GM23338 (cell line): ENCODE data around the gene EID2. TPM values are rescaled to one million over a fixed set of nuclear protein-coding genes. Genes with fewer than 3 reads are reported as not detected.
A peak's percentile ranks its signal among the peaks of the same experiment; 100 is the strongest.

Source experiments
- ATAC-seq: fragments of 200-7000 bp; cut with Tn5 transposase; 3 replicates; pipeline ENCODE4 v1.9.1; 2020
- DNase-seq: peaks from one replicate; pipeline ENCODE4 v3.0.0-alpha.2; 2015; ENCODE audit warnings: low spot score
- H2AFZ ChIP-seq: fragments of 200-600 bp; sonication (generic); 2 replicates; pipeline ENCODE4 v1.8.0; 2016; ENCODE audit warnings: antibody characterized with exemption, mild to moderate bottlenecking, moderate library complexity
- H3F3A ChIP-seq: fragments of 200-600 bp; sonication (generic); replicated peaks from 2 replicates; pipeline ENCODE4 v1.8.0; 2017; ENCODE audit warnings: antibody characterized with exemption, mixed run types, low read depth
- H3K27ac ChIP-seq: fragments of 200-600 bp; sonication (generic); 2 replicates; pipeline ENCODE4 v1.6.1; 2016; ENCODE audit warnings: low read depth
- H3K27me3 ChIP-seq: fragments of 200-600 bp; sonication (generic); 2 replicates; pipeline ENCODE4 v1.8.0; 2016; ENCODE audit warnings: mild to moderate bottlenecking, mixed run types, moderate library complexity; ENCODE audit not compliant: insufficient read depth
- H3K36me3 ChIP-seq: fragments of 200-600 bp; sonication (generic); 2 replicates; pipeline ENCODE4 v1.8.0; 2016; ENCODE audit warnings: mild to moderate bottlenecking; ENCODE audit not compliant: insufficient read depth
- H3K4me1 ChIP-seq: fragments of 200-600 bp; sonication (generic); 2 replicates; pipeline ENCODE4 v1.8.0; 2016; ENCODE audit warnings: mild to moderate bottlenecking, moderate library complexity; ENCODE audit not compliant: insufficient read depth
- H3K4me2 ChIP-seq: fragments of 200-600 bp; sonication (generic); 2 replicates; pipeline ENCODE4 v1.7.1; 2017; ENCODE audit warnings: mixed run types
- H3K4me3 ChIP-seq: fragments of 200-600 bp; sonication (generic); 2 replicates; pipeline ENCODE4 v1.6.1; 2016; ENCODE audit warnings: mixed run types
- H3K79me2 ChIP-seq: fragments of 200-600 bp; sonication (generic); replicated peaks from 2 replicates; pipeline ENCODE4 v1.8.0; 2017; ENCODE audit warnings: mild to moderate bottlenecking; ENCODE audit not compliant: insufficient read depth
- H3K9me2 ChIP-seq: fragments of 200-600 bp; sonication (generic); 2 replicates; pipeline ENCODE4 v1.8.0; 2017; ENCODE audit not compliant: insufficient read depth
- H4K20me1 ChIP-seq: fragments of 200-600 bp; sonication (generic); replicated peaks from 2 replicates; pipeline ENCODE4 v1.8.0; 2017; ENCODE audit warnings: mild to moderate bottlenecking; ENCODE audit not compliant: insufficient read depth
- H3K27ac Mint-ChIP-seq: 2 replicates; pipeline ENCODE4 v1.8.0; 2020; ENCODE audit warnings: inconsistent platforms, mild to moderate bottlenecking, moderate library complexity, mixed read lengths
- H3K27me3 Mint-ChIP-seq: 3 replicates; pipeline ENCODE4 v1.8.0; 2022; ENCODE audit warnings: low read depth, mild to moderate bottlenecking, moderate library complexity, mixed read lengths, inconsistent platforms; ENCODE audit not compliant: insufficient read depth, poor library complexity
- H3K36me3 Mint-ChIP-seq: 3 replicates; pipeline ENCODE4 v1.8.0; 2021; ENCODE audit warnings: low read depth, mild to moderate bottlenecking, inconsistent platforms, moderate library complexity, mixed read lengths
- H3K4me1 Mint-ChIP-seq: 3 replicates; pipeline ENCODE4 v1.8.0; 2020; ENCODE audit warnings: mild to moderate bottlenecking, inconsistent platforms, mixed read lengths
- H3K4me3 Mint-ChIP-seq: 3 replicates; pipeline ENCODE4 v1.8.0; 2021; ENCODE audit warnings: moderate library complexity, mild to moderate bottlenecking, inconsistent platforms, mixed read lengths
- H3K9me3 Mint-ChIP-seq: 3 replicates; pipeline ENCODE4 v1.8.0; 2020; ENCODE audit warnings: moderate library complexity, mild to moderate bottlenecking, inconsistent platforms, mixed read lengths
- EZH2 ChIP-seq: fragments of 200-600 bp; sonication (generic); IDR thresholded peaks from one replicate; pipeline ENCODE4 v1.8.0; 2017; ENCODE audit warnings: antibody characterized with exemption, mild to moderate bottlenecking, low read depth; ENCODE audit not compliant: unreplicated experiment
- EZH2phosphoT487 ChIP-seq: fragments of 200-600 bp; sonication (generic); IDR thresholded peaks from one replicate; pipeline ENCODE4 v1.8.1; 2018; ENCODE audit warnings: antibody characterized with exemption; ENCODE audit not compliant: unreplicated experiment
- JUNB ChIP-seq: IDR thresholded peaks from one replicate; pipeline ENCODE4 v1.6.1; 2016; ENCODE audit warnings: antibody characterized with exemption; ENCODE audit not compliant: unreplicated experiment
- NANOG ChIP-seq: IDR thresholded peaks from 2 replicates; pipeline ENCODE4 v1.6.1; 2016; ENCODE audit warnings: antibody characterized with exemption, borderline replicate concordance
- POLR2AphosphoS5 ChIP-seq: IDR thresholded peaks from 2 replicates; pipeline ENCODE4 v1.6.1; 2016; ENCODE audit warnings: antibody characterized with exemption, low read depth
- STAT1 ChIP-seq: IDR thresholded peaks from one replicate; pipeline ENCODE4 v1.6.1; 2016; ENCODE audit warnings: antibody characterized with exemption; ENCODE audit not compliant: unreplicated experiment
- ZNF114 ChIP-seq: fragments of 250-450 bp; sonication (Bioruptor Pico); IDR thresholded peaks from 2 replicates; pipeline ENCODE4 v1.5.0; 2020; ENCODE audit warnings: mild to moderate bottlenecking, moderate library complexity
- ZNF331 ChIP-seq: fragments of 250-450 bp; sonication (Bioruptor Pico); IDR thresholded peaks from 2 replicates; pipeline ENCODE4 v1.5.0; 2020; ENCODE audit warnings: low read depth, mild to moderate bottlenecking, moderate library complexity
- polyA plus RNA-seq: library from polyadenylated mRNA; unstranded; fragments of >200 nt; fragmentation: Nextera tagmentation; extraction: Ambion mirVana; gene quantifications from 2 replicates; pipeline ENCODE4 v1.2.1, GENCODE V29; 2016
- total RNA-seq: library from RNA; depleted of rRNA; stranded (reverse); fragments of >200 nt; shearing (Covaris generic); gene quantifications from 2 replicates; pipeline ENCODE4 v1.2.3, GENCODE V29; 2014
- TF ChIP-seq, protein P1 (sequence below): IDR thresholded peaks from 2 replicates; pipeline ENCODE4 v1.6.1; 2016; ENCODE audit warnings: antibody characterized with exemption
- TF ChIP-seq, protein P2 (sequence below): fragments of 250-450 bp; sonication (Bioruptor Pico); IDR thresholded peaks from 2 replicates; pipeline ENCODE4 v1.5.0; 2020; ENCODE audit warnings: mild to moderate bottlenecking, moderate library complexity
- TF ChIP-seq, protein P3 (sequence below), 2 experiments: fragments of 200-600 bp in 1 of 2; sonication (generic) in 1 of 2; conservative IDR thresholded peaks; 2 replicates each; pipeline versions ENCODE4 v1.5.1 to v1.6.1; 2016 to 2017; ENCODE audit warnings: antibody characterized with exemption in 2 of 2, low read depth in 2 of 2, mild to moderate bottlenecking in 2 of 2, moderate library complexity in 1 of 2

Gene EID2
- total and polyA plus RNA-seq, 2 experiments from 2014 or later, result 24.4 to 25.2 TPM

DNA sequence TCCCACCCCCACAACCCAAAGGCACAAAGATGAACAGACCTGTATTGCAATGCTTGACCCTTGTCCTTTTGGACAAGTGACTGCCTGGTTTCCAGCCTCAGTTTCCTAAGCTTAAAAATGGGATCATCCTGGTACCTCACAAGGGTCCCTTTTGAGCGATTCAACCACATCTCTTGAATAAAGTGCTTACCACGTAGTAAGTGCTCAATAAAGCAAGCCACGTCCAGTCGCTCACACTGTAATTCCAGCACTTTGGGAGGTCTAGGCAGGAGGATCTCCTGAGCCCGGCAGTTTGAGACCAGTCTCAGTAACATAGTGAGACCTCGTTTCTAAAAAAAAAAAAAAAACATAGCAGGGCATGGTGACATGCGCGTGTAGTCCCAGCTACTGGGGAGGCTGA is 40.0 kb downstream of the EID2 start:
- H2AFZ ChIP-seq, result no peak overlapping the region
- 0 out of 2 replicates have a peak, but pooled peaks cover 7% of the 10 kb centered on the region for H3K9me2 ChIP-seq
- no peak for DNase-seq
- no peaks in the 10 kb centered on the region for H4K20me1 ChIP-seq
- Mint-ChIP-seq H3K36me3 (peaks cover 15% of the 10 kb centered on the region), H3K4me1 (peaks cover 16% of the 10 kb centered on the region), H3K9me3 (peaks cover 16% of the 10 kb centered on the region), H3K27ac (no peak overlapping the region), H3K27me3 (peaks cover 78% of the 10 kb centered on the region), H3K4me3 (peak overlapping the region; percentile 73)
- H3K4me3 ChIP-seq, result peak overlapping the region; percentile 74; the same call in 1 of the 2 replicates
- H3K79me2 ChIP-seq, result no peaks in the 10 kb centered on the region
- H3K27ac ChIP-seq, result no peak overlapping the region
- ATAC-seq, result no peak
- H3F3A ChIP-seq, result peaks cover 9% of the 10 kb centered on the region
- peaks cover 11% of the 10 kb centered on the region for H3K4me1 ChIP-seq
- no peaks in the 10 kb centered on the region for H3K36me3 ChIP-seq
- TF ChIP-seq STAT1, result no peak
- peak; percentile 9 for TF ChIP-seq EZH2
- TF ChIP-seq, protein P1, sequence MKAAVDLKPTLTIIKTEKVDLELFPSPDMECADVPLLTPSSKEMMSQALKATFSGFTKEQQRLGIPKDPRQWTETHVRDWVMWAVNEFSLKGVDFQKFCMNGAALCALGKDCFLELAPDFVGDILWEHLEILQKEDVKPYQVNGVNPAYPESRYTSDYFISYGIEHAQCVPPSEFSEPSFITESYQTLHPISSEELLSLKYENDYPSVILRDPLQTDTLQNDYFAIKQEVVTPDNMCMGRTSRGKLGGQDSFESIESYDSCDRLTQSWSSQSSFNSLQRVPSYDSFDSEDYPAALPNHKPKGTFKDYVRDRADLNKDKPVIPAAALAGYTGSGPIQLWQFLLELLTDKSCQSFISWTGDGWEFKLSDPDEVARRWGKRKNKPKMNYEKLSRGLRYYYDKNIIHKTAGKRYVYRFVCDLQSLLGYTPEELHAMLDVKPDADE, result no peak
- H3K27me3 ChIP-seq, result peaks cover 79% of the 10 kb centered on the region
- no peak overlapping the region for H3K4me2 ChIP-seq

DNA sequence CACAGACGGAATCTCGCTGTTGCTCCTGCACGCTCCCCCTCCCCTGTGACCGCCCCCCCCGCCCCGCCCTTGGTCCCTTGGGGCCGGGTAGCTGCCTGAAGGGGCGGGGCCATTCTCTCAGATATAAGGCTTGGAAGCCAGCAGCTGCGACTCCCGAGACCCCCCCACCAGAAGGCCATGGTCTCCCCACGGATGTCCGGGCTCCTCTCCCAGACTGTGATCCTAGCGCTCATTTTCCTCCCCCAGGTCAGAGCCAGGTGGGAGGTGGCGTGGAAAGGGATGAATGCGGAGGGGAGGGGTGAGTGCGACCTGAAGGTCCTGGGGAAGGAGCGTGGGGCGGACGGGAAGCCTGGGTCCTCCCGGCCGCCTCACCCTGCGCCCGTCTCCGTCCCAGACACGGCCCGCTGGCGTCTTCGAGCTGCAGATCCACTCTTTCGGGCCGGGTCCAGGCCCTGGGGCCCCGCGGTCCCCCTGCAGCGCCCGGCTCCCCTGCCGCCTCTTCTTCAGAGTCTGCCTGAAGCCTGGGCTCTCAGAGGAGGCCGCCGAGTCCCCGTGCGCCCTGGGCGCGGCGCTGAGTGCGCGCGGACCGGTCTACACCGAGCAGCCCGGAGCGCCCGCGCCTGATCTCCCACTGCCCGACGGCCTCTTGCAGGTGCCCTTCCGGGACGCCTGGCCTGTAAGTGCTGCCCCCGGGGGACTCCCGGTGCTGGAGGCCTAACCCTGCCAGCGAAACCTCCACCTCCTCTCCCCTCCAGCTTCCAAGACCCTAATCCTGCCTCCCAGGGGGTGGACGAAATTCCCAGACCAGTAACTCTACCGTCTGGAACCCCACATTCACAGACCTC is 40.9 kb downstream of the EID2 start, which contains the start of gene DLL3:
Gene DLL3, plus strand, starts transcription at position 150 of the 845 bp plus-strand sequence. Its CDS starts 28 bp downstream, at position 178.
- H3F3A ChIP-seq, result peaks cover 9% of the 10 kb centered on the region
- peaks cover 70% of the 10 kb centered on the region for H3K27me3 ChIP-seq
- no peak within 1 kb of the TSS for H3K27ac ChIP-seq
- H3K4me1 Mint-ChIP-seq, result peaks cover 16% of the 10 kb centered on the region
- H3K27me3 Mint-ChIP-seq, result peaks cover 69% of the 10 kb centered on the region
- peaks cover 11% of the 10 kb centered on the region for H3K4me1 ChIP-seq
- peak within 1 kb of the TSS; percentile 74 for H3K4me3 ChIP-seq
- H3K9me3 Mint-ChIP-seq, result peaks cover 16% of the 10 kb centered on the region
- H3K4me3 Mint-ChIP-seq, result peak within 1 kb of the TSS; percentile 73
- no peaks in the 10 kb centered on the region for H4K20me1 ChIP-seq
- peak; percentile 65 for DNase-seq
- H3K79me2 ChIP-seq, result no peaks in the 10 kb centered on the region
- H3K4me2 ChIP-seq, result peak within 1 kb of the TSS; percentile 95
- H3K36me3 Mint-ChIP-seq, result peaks cover 15% of the 10 kb centered on the region
- H3K9me2 ChIP-seq, result 0 out of 2 replicates have a peak, but pooled peaks cover 7% of the 10 kb centered on the region
- H2AFZ ChIP-seq, result peak within 1 kb of the TSS; percentile 97
- peak; percentile 75 for ATAC-seq
- no peaks in the 10 kb centered on the region for H3K36me3 ChIP-seq
- no peak within 1 kb of the TSS for H3K27ac Mint-ChIP-seq
- no peak for TF ChIP-seq EZH2phosphoT487
- TF ChIP-seq EZH2, result peak; percentile 48
- TF ChIP-seq, protein P2, sequence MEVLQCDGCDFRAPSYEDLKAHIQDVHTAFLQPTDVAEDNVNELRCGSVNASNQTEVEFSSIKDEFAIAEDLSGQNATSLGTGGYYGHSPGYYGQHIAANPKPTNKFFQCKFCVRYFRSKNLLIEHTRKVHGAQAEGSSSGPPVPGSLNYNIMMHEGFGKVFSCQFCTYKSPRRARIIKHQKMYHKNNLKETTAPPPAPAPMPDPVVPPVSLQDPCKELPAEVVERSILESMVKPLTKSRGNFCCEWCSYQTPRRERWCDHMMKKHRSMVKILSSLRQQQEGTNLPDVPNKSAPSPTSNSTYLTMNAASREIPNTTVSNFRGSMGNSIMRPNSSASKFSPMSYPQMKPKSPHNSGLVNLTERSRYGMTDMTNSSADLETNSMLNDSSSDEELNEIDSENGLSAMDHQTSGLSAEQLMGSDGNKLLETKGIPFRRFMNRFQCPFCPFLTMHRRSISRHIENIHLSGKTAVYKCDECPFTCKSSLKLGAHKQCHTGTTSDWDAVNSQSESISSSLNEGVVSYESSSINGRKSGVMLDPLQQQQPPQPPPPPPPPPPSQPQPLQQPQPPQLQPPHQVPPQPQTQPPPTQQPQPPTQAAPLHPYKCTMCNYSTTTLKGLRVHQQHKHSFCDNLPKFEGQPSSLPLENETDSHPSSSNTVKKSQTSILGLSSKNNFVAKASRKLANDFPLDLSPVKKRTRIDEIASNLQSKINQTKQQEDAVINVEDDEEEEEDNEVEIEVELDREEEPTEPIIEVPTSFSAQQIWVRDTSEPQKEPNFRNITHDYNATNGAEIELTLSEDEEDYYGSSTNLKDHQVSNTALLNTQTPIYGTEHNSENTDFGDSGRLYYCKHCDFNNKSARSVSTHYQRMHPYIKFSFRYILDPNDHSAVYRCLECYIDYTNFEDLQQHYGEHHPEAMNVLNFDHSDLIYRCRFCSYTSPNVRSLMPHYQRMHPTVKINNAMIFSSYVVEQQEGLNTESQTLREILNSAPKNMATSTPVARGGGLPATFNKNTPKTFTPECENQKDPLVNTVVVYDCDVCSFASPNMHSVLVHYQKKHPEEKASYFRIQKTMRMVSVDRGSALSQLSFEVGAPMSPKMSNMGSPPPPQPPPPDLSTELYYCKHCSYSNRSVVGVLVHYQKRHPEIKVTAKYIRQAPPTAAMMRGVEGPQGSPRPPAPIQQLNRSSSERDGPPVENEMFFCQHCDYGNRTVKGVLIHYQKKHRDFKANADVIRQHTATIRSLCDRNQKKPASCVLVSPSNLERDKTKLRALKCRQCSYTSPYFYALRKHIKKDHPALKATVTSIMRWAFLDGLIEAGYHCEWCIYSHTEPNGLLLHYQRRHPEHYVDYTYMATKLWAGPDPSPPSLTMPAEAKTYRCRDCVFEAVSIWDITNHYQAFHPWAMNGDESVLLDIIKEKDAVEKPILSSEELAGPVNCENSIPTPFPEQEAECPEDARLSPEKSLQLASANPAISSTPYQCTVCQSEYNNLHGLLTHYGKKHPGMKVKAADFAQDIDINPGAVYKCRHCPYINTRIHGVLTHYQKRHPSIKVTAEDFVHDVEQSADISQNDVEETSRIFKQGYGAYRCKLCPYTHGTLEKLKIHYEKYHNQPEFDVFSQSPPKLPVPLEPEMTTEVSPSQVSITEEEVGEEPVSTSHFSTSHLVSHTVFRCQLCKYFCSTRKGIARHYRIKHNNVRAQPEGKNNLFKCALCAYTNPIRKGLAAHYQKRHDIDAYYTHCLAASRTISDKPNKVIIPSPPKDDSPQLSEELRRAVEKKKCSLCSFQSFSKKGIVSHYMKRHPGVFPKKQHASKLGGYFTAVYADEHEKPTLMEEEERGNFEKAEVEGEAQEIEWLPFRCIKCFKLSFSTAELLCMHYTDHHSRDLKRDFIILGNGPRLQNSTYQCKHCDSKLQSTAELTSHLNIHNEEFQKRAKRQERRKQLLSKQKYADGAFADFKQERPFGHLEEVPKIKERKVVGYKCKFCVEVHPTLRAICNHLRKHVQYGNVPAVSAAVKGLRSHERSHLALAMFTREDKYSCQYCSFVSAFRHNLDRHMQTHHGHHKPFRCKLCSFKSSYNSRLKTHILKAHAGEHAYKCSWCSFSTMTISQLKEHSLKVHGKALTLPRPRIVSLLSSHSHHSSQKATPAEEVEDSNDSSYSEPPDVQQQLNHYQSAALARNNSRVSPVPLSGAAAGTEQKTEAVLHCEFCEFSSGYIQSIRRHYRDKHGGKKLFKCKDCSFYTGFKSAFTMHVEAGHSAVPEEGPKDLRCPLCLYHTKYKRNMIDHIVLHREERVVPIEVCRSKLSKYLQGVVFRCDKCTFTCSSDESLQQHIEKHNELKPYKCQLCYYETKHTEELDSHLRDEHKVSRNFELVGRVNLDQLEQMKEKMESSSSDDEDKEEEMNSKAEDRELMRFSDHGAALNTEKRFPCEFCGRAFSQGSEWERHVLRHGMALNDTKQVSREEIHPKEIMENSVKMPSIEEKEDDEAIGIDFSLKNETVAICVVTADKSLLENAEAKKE (CRISPR knock-in tag), result no peak
- TF ChIP-seq STAT1, result no peak
- TF ChIP-seq ZNF114 (CRISPR knock-in tag), result no peak
- TF ChIP-seq NANOG, result no peak
- TF ChIP-seq, protein P3, sequence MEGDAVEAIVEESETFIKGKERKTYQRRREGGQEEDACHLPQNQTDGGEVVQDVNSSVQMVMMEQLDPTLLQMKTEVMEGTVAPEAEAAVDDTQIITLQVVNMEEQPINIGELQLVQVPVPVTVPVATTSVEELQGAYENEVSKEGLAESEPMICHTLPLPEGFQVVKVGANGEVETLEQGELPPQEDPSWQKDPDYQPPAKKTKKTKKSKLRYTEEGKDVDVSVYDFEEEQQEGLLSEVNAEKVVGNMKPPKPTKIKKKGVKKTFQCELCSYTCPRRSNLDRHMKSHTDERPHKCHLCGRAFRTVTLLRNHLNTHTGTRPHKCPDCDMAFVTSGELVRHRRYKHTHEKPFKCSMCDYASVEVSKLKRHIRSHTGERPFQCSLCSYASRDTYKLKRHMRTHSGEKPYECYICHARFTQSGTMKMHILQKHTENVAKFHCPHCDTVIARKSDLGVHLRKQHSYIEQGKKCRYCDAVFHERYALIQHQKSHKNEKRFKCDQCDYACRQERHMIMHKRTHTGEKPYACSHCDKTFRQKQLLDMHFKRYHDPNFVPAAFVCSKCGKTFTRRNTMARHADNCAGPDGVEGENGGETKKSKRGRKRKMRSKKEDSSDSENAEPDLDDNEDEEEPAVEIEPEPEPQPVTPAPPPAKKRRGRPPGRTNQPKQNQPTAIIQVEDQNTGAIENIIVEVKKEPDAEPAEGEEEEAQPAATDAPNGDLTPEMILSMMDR (conservative IDR thresholded peaks at IDR 0.05; ENCODE audit: low read depth in 2 of 2), result 0 out of 4 replicates have a peak, but pooled peaks of 1 of the 2 experiments have one; percentile 5
- peak; percentile 67 for TF ChIP-seq POLR2AphosphoS5
- no peak for TF ChIP-seq JUNB
- no peak for TF ChIP-seq ZNF331 (CRISPR knock-in tag)
